Stimulated activated CD4-positive, alpha-beta T cell treated with anti-CD3 and anti-CD28 coated beads, Interleukin-4, amount 100 ng/mL, for 48 hours (primary cell): ENCODE data around the gene OR2F1.
"Not testable (repeated sequence)": the region's sequence is repeated elsewhere in the genome, so short reads cannot be mapped to it uniquely, and the experiment has no call there.

Experiments used
- DNase-seq, 2 donors: peaks; one replicate each; pipeline ENCODE4 v3.0.0-alpha.2; 2020; ENCODE audit warnings: low read depth in 2 of 2

Gene OR2F1

DNA sequence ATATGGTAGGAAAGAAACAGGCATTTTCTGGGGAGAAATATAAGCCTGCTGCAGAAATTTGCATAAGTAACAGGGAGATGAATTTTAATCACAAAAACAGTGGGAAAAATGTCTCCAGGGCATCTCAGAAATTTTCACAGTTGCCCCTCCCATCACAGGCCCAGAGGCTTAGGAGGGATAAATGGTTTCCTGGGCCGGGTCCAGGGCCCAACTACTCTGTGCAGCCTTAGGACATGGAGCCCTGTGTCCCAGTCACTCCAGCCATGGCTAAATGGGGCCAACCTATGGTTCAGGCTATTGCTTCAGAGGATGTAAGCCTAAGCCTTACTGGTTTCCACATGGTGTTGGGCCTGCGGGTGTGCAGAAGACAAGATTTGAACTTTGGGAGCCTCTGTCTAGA lies 54.7 kb downstream of the OR2F1 start:
- DNase-seq: no peak

DNA sequence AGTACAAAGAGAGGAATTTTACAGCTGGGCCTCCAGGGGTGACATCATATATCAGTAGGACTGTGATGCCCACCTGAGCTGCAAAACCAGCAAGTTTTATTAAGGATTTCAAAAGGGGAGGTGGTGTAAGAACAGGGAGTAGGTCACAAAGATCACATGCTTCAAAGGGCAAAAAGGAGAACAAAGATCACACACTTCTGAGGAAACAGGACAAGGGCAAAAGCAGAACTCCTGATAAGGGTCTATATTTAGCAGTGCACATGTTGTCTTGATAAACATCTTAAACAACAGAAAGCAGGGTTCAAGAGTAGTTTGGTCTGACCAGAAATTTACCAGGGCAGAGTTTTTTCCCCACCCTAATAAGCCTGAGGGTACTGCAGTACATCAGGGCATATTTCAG lies 55.4 kb downstream of the OR2F1 start:
- DNase-seq: not testable (repeated sequence)

DNA sequence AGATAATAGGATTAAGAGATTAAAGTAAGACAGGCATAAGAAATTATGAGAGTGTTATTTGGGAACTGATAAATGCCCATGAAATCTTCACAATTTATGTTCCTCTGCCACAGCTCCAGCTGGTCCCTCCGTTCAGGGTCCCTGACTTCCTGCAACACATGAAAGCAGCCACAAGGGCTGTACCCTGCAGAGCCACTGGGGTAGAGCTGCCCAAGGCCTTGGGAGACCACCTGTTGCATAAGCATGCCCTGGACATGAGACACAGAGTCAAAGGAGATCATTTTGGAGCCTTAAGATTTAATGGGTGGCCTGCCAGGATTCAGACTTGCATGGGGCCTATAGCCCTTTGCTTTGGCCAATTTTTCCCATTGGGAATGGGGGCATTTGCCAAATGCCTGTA lies 56.2 kb downstream of the OR2F1 start:
- not testable (repeated sequence) for DNase-seq

DNA sequence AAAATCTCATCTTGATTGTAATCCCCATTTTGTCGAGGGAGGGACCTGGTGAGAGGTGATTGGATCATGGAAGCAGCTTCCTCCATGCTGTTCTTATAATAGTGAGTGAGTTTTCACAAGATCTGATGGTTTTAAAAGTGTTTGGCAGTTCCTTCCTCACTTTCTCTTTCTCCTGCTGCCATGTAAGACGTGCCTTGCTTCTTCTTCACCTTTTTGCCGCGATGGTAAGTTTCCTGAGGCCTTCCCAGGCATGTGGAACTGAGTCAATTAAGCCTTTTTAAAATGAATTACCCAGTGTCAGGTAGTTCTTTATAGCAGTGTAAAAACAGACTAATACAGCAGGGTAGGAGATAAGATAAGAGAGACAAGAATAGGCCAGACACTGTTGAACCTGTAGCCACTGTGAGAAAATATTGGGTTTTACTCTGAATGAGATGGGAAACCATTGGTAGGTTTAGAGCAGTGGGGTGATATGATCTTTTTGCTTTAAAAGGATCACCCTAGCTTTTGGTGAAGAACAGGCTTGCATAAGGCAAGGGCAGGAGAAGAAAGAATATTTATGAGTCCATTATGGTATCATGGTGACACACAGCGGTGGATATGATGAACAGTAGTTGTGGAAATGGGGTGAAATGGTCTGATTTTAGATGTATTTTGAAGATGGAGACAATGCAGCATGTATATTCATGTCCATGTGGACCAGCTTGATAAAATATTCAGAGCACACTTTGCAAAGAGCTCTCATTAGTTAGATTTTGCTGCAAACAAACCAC lies 57.0 kb downstream of the OR2F1 start:
- no peak for DNase-seq
